Gastroesophageal sphincter (tissue), 4 donors: ENCODE data around the gene SIRT4. TPM values are rescaled to one million over a fixed set of nuclear protein-coding genes. Genes with fewer than 3 reads are reported as not detected.

Experiments
- ATAC-seq: fragments of 150-250 bp; one replicate; pipeline ENCODE4 v1.9.1; 2016; ENCODE audit warnings: mild to moderate bottlenecking, moderate library complexity
- H3K27ac ChIP-seq, 4 donors: fragments of 200-600 bp; sonication (generic) in 3 of 4; 1 replicate in 3 of 4; 2 replicates in 1 of 4; pipeline ENCODE4 v1.5.1; 2016 to 2019
- H3K27me3 ChIP-seq: fragments of 200-600 bp; sonication (generic); one replicate; pipeline ENCODE4 v1.5.1; 2019
- H3K36me3 ChIP-seq, 2 donors: fragments of 200-600 bp; sonication (generic); one replicate each; pipeline ENCODE4 v1.5.1; 2019; ENCODE audit warnings: control low read depth in 1 of 2
- H3K4me1 ChIP-seq, 3 donors: fragments of 200-600 bp; sonication (generic); 1 replicate in 2 of 3; 2 replicates in 1 of 3; pipeline ENCODE4 v1.5.1; 2016 to 2019; ENCODE audit warnings: control low read depth in 2 of 3
- H3K4me3 ChIP-seq, 2 donors: fragments of 200-600 bp; sonication (generic); one replicate each; pipeline ENCODE4 v1.5.1; 2019; ENCODE audit warnings: mild to moderate bottlenecking in 1 of 2, moderate library complexity in 1 of 2
- H3K9me3 ChIP-seq, 3 donors: fragments of 200-600 bp; sonication (generic); one replicate each; pipeline ENCODE4 v1.5.1; 2017 to 2019; ENCODE audit warnings: control low read depth in 2 of 3
- EP300 ChIP-seq: sonication (generic); formaldehyde crosslinking; IDR thresholded peaks from one replicate; pipeline ENCODE4 v1.6.1; 2017; ENCODE audit warnings: antibody characterized with exemption, mild to moderate bottlenecking
- POLR2A ChIP-seq, 2 donors: fragments of 450-650 bp; IDR thresholded peaks; one replicate each; pipeline ENCODE4 v1.6.1; 2017; ENCODE audit warnings: antibody characterized with exemption in 2 of 2, mild to moderate bottlenecking in 2 of 2, moderate library complexity in 1 of 2
- POLR2AphosphoS5 ChIP-seq: sonication (generic); formaldehyde crosslinking; IDR thresholded peaks from one replicate; pipeline ENCODE4 v1.6.1; 2017; ENCODE audit warnings: antibody characterized with exemption
- WGBS, 2 donors: methylation state at CpG; one replicate each; pipeline ENCODE4 v1.1.5; 2018; ENCODE audit warnings: low coverage in 1 of 2; 5-methylcytosine and 5-hydroxymethylcytosine counted together
- total RNA-seq, 4 donors: library from RNA; depleted of rRNA; stranded (reverse); fragments of >200 nt; gene quantifications; one replicate each; pipeline ENCODE4 v1.1.0, GENCODE V29; 2016
- TF ChIP-seq, protein P1 (sequence below), 4 experiments: fragments of 200-600 bp in 2 of 4; fragments of 450-650 bp in 2 of 4; sonication (generic) in 1 of 4; IDR thresholded peaks; one replicate each; pipeline ENCODE4 v1.5.1; 2017 to 2019; ENCODE audit warnings: antibody characterized with exemption in 4 of 4, mild to moderate bottlenecking in 2 of 4, moderate library complexity in 2 of 4

The SIRT4 gene
- total RNA-seq, 4 donors from 2014 or later, result 0.67 to 3.9 (median 3.7) TPM

DNA sequence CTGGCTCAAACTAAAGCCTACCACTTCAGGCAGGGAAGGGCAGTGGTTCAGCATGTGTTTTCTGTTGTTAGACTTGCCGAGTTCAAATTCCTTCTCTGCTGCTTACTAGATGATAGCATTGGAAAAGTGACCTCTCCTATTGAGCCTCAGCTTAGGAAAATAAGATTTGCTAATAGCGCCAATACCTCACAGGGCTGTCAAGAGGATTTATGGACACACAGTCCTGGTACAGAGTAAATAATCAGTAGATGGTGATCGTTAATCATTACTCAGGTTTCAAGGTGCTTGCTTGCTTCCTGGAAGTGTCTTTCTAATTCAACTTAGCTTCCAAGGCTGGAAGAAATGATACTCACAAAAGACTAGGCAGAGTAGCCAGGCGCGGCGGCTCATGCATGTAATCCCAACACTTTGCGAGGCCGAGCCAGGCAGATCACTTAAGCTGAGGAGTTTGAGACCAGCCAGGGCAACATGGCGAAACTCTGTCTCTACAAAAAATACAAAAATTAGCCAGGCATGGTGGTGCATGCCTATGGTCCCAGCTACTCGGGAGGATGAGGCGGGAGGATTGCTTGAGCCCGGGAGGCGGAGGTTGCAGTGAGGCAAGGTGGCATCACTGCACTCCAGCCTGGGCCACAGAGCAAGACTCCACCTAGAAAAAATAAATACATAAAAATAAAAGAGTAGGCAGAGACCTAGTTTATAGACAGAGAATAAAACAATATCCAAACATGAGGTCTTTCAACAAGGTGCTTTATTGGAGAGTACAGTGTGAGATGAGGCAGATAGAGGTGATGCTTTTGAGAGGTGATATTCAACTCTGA is 19.5 kb downstream of the SIRT4 start:
- WGBS, 2 donors, result 52 to 61% methylated on average over 6 to 10 of the region's 13 CpGs
- no peaks in the 10 kb centered on the region for H3K27me3 ChIP-seq
- ATAC-seq, result no peak
- TF ChIP-seq EP300, result no peak
- no peak for TF ChIP-seq POLR2A (IDR thresholded peaks at IDR 0.05)
- TF ChIP-seq, protein P1, sequence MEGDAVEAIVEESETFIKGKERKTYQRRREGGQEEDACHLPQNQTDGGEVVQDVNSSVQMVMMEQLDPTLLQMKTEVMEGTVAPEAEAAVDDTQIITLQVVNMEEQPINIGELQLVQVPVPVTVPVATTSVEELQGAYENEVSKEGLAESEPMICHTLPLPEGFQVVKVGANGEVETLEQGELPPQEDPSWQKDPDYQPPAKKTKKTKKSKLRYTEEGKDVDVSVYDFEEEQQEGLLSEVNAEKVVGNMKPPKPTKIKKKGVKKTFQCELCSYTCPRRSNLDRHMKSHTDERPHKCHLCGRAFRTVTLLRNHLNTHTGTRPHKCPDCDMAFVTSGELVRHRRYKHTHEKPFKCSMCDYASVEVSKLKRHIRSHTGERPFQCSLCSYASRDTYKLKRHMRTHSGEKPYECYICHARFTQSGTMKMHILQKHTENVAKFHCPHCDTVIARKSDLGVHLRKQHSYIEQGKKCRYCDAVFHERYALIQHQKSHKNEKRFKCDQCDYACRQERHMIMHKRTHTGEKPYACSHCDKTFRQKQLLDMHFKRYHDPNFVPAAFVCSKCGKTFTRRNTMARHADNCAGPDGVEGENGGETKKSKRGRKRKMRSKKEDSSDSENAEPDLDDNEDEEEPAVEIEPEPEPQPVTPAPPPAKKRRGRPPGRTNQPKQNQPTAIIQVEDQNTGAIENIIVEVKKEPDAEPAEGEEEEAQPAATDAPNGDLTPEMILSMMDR (IDR thresholded peaks at IDR 0.05), result no peak
- TF ChIP-seq POLR2AphosphoS5, result no peak
- H3K4me3 ChIP-seq, result no peak overlapping the region
- no peak overlapping the region for H3K27ac ChIP-seq
- peaks cover 0 to 23% (median 2%) of the 10 kb centered on the region in 3 donors for H3K4me1 ChIP-seq
- H3K9me3 ChIP-seq, result no peaks in the 10 kb centered on the region
- no peaks in the 10 kb centered on the region for H3K36me3 ChIP-seq

DNA sequence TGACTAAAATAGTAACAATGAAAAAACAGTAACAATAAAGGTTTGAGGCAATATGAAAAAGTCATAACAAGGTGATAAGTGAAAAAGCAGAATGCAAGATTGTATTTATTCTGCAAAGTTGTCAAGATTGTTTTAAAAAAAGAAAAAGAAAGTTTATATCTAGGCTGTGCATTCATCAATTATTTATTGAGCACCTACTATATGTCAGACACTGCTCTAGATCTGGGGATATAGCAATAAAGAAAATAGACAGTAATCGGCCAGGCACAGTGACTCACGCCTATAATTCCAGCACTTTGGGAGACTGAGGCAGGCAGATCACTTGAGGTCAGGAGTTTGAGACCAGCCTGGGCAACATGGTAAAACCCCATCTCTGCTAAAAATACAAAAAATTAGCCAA is 21.7 kb downstream of the SIRT4 start:
- no peak overlapping the region for H3K4me3 ChIP-seq
- no peaks in the 10 kb centered on the region for H3K36me3 ChIP-seq
- no peak for TF ChIP-seq POLR2AphosphoS5
- TF ChIP-seq EP300, result no peak
- TF ChIP-seq POLR2A (IDR thresholded peaks at IDR 0.05), result no peak
- TF ChIP-seq, protein P1 (IDR thresholded peaks at IDR 0.05), result no peak
- H3K9me3 ChIP-seq, result no peaks in the 10 kb centered on the region
- WGBS, 2 donors, result 79 to 95% methylated on average over 2 of the region's 2 CpGs
- H3K4me1 ChIP-seq, result peaks cover 0 to 12% (median 2%) of the 10 kb centered on the region in 3 donors
- no peaks in the 10 kb centered on the region for H3K27me3 ChIP-seq
- H3K27ac ChIP-seq, result no peak overlapping the region
- ATAC-seq, result no peak

DNA sequence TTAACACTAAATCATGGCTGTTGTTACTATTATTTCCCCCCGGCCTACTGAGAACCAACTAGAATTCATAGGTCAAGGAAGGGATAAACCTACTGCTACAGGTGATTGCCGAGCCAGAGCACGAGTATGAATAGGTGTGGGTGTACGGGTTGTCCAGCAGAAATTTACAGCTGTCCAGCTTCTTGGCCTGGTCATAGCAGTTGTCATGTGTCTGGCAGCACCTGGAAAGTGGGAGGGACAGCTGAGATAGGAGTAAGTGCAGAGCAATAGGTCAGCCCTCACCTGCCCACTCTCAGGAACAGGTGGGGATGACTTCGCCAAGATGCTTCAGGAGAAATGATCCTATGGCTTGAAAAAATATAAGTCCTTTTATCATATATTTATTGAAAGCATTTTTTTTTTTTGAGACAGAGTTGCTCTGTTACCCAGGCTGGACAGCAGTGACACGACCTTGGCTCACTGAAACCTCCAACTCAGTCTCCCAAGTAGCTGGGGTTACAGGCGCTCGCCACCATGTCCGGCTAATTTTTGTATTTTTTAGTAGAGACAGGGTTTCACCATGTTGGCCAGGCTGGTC is 22.8 kb downstream of the SIRT4 start:
- H3K36me3 ChIP-seq, result no peaks in the 10 kb centered on the region
- no peak for ATAC-seq
- H3K9me3 ChIP-seq, result no peaks in the 10 kb centered on the region
- H3K27ac ChIP-seq, result no peak overlapping the region
- H3K27me3 ChIP-seq, result no peaks in the 10 kb centered on the region
- no peak overlapping the region for H3K4me3 ChIP-seq
- H3K4me1 ChIP-seq, result peaks cover 0 to 12% (median 2%) of the 10 kb centered on the region in 3 donors
- 38 to 55% methylated on average over 7 to 8 of the region's 9 CpGs for WGBS, 2 donors
- no peak for TF ChIP-seq POLR2A (IDR thresholded peaks at IDR 0.05)
- TF ChIP-seq POLR2AphosphoS5, result no peak
- TF ChIP-seq, protein P1 (IDR thresholded peaks at IDR 0.05), result no peak
- TF ChIP-seq EP300, result no peak

DNA sequence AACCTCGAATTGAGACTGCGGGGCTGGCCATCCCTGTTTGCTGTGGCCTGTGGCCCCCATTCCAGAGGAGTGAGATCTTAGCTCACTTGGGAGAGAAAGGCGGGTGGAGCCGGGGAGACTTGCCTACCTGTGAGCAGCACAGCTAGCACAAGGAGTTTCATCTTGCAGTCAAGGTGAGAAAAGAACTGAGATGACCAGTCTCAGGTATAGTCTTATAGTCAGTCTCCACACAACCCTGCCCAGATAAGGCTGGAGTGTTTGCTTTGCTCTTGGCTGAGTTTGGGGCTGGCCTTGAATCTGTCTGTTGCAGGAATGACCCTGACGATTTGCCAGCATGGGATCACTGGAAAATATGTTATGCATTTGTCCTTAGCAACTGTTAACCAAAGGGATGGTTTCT is 25.5 kb downstream of the SIRT4 start, which contains the start of gene PLA2G1B:
TSS of gene PLA2G1B (minus strand) at position 187 of the 400 bp plus-strand sequence. CDS start at position 161, 26 bp downstream.
- Histone ChIP-seq H3K27ac (no peak within 1 kb of the TSS), H3K4me3 (no peak within 1 kb of the TSS), H3K36me3 (no peaks in the 10 kb centered on the region), H3K9me3 (no peaks in the 10 kb centered on the region), H3K27me3 (no peaks in the 10 kb centered on the region), H3K4me1 (peaks cover 0 to 12% (median 2%) of the 10 kb centered on the region in 3 donors)
- WGBS, 2 donors, result 30 to 67% methylated on average over 2 to 3 of the region's 5 CpGs
- no peak for ATAC-seq
- no peak for TF ChIP-seq POLR2AphosphoS5
- no peak for TF ChIP-seq EP300
- TF ChIP-seq, protein P1 (IDR thresholded peaks at IDR 0.05), result no peak
- no peak for TF ChIP-seq POLR2A (IDR thresholded peaks at IDR 0.05)
